K562 (cell line): ENCODE data around the gene NEU1. TPM values are rescaled to one million over a fixed set of nuclear protein-coding genes. Genes with fewer than 3 reads are reported as not detected.

Experiments
- GABPB2 ChIP-seq: fragments of 250-450 bp; sonication (Bioruptor Pico); conservative IDR thresholded peaks from 2 replicates; pipeline ENCODE4 v1.5.1; 2021; ENCODE audit warnings: mild to moderate bottlenecking
- NFATC3 ChIP-seq: fragments of 450-650 bp; IDR thresholded peaks from 2 replicates; pipeline ENCODE4 v1.6.1; 2017; ENCODE audit warnings: mild to moderate bottlenecking
- PYGO2 ChIP-seq: fragments of 450-650 bp; IDR thresholded peaks from 2 replicates; pipeline ENCODE4 v1.6.1; 2016; ENCODE audit warnings: mild to moderate bottlenecking, missing genetic modification characterization, moderate library complexity, missing compliant biosample characterization
- RB1 ChIP-seq: fragments of 450-650 bp; IDR thresholded peaks from 2 replicates; pipeline ENCODE4 v1.6.1; 2017; ENCODE audit warnings: low read depth, mild to moderate bottlenecking
- RBM22 ChIP-seq: fragments of 200-400 bp; formaldehyde crosslinking; IDR thresholded peaks from 2 replicates; pipeline ENCODE4 v1.6.1; 2018; ENCODE audit warnings: low read length, low read depth; ENCODE audit not compliant: poor library complexity, severe bottlenecking
- SIX5 ChIP-seq, 2 experiments: IDR thresholded peaks; 2 replicates each; pipeline ENCODE4 v1.6.1; 2011; ENCODE audit warnings: low read length in 2 of 2, borderline replicate concordance in 1 of 2, low read depth in 1 of 2, mild to moderate bottlenecking in 1 of 2, moderate library complexity in 1 of 2; ENCODE audit not compliant: insufficient read depth in 1 of 2
- SNRNP70 ChIP-seq: fragments of 200-400 bp; formaldehyde crosslinking; optimal IDR thresholded peaks from 2 replicates; pipeline ENCODE3; 2017; ENCODE audit warnings: low read depth, low read length
- U2AF1 ChIP-seq: fragments of 200-400 bp; formaldehyde crosslinking; optimal IDR thresholded peaks from 2 replicates; pipeline ENCODE3; 2017; ENCODE audit warnings: mild to moderate bottlenecking, low read depth, low read length, moderate library complexity
- UBTF ChIP-seq, 2 experiments: IDR thresholded peaks; 2 replicates each; pipeline ENCODE4 v1.6.1; 2012; ENCODE audit warnings: improper control_type of control experiment in 2 of 2, low read depth in 2 of 2, low read length in 2 of 2, borderline replicate concordance in 1 of 2
- ZFP91 ChIP-seq: sonication (generic); formaldehyde crosslinking; IDR thresholded peaks from 2 replicates; pipeline ENCODE4 v1.8.0; 2022; ENCODE audit warnings: mild to moderate bottlenecking, missing genetic modification reagents
- ZKSCAN3 ChIP-seq: fragments of 250-450 bp; sonication (Bioruptor Pico); IDR thresholded peaks from 2 replicates; pipeline ENCODE4 v1.4.0; 2020
- ZNF586 ChIP-seq: fragments of 450-650 bp; formaldehyde crosslinking; conservative IDR thresholded peaks from 2 replicates; pipeline ENCODE4 v1.4.0; 2020; ENCODE audit warnings: mild to moderate bottlenecking, moderate library complexity
- polyA plus RNA-seq, 8 experiments: library from polyadenylated mRNA; depleted of rRNA in 4 of 8; stranded (reverse) in 5 of 8; unstranded in 3 of 8; fragments of >200 nt; fragmentation: Nextera tagmentation in 2 of 8; fragmentation: Illumina TruSeq in 1 of 8; extraction: Ambion mirVana in 2 of 8; extraction: Trizol in 1 of 8; gene quantifications; 2 replicates each; pipeline versions ENCODE4 v1.2.1 to v1.2.3, GENCODE V29; 2011 to 2014; ENCODE audit warnings: inconsistent platforms in 1 of 8, missing spikeins in 1 of 8
- total RNA-seq, 7 experiments: library from RNA; depleted of rRNA in 6 of 7; stranded (reverse); fragments of >200 nt in 6 of 7; fragmentation: Illumina TruSeq in 2 of 7; extraction: Trizol in 2 of 7; gene quantifications; 2 replicates each; pipeline versions ENCODE4 v1.2.1 to v1.2.3, GENCODE V29; 2011 to 2021; ENCODE audit warnings: low replicate concordance in 1 of 7
- TF ChIP-seq, protein P1 (sequence below): sonication (generic); formaldehyde crosslinking; IDR thresholded peaks from 2 replicates; pipeline ENCODE4 v1.5.0; 2020; ENCODE audit warnings: missing genetic modification reagents
- TF ChIP-seq, protein P2 (sequence below), 2 experiments: fragments of 450-650 bp; IDR thresholded peaks; 2 replicates each; pipeline ENCODE4 v1.6.1; 2018; ENCODE audit warnings: mild to moderate bottlenecking in 2 of 2, low read depth in 1 of 2; ENCODE audit not compliant: partially characterized antibody in 2 of 2
- TF ChIP-seq, protein P3 (sequence below), 3 experiments: IDR thresholded peaks in 2 of 3; conservative IDR thresholded peaks in 1 of 3; 2 replicates each; pipeline ENCODE4 v1.5.1; 2011 to 2012; ENCODE audit warnings: low read length in 3 of 3, mild to moderate bottlenecking in 3 of 3, control low read depth in 2 of 3, improper control_type of control experiment in 1 of 3, inconsistent platforms in 1 of 3, low read depth in 1 of 3, mixed read lengths in 1 of 3, moderate library complexity in 1 of 3; ENCODE audit not compliant: insufficient read depth in 2 of 3

Gene NEU1
- total and polyA plus RNA-seq, 9 of the 15 experiments (the other 6 are each of a cell fraction or from before 2014, with no cell fraction given), result 14.8 to 67.8 (median 51.0) TPM

DNA sequence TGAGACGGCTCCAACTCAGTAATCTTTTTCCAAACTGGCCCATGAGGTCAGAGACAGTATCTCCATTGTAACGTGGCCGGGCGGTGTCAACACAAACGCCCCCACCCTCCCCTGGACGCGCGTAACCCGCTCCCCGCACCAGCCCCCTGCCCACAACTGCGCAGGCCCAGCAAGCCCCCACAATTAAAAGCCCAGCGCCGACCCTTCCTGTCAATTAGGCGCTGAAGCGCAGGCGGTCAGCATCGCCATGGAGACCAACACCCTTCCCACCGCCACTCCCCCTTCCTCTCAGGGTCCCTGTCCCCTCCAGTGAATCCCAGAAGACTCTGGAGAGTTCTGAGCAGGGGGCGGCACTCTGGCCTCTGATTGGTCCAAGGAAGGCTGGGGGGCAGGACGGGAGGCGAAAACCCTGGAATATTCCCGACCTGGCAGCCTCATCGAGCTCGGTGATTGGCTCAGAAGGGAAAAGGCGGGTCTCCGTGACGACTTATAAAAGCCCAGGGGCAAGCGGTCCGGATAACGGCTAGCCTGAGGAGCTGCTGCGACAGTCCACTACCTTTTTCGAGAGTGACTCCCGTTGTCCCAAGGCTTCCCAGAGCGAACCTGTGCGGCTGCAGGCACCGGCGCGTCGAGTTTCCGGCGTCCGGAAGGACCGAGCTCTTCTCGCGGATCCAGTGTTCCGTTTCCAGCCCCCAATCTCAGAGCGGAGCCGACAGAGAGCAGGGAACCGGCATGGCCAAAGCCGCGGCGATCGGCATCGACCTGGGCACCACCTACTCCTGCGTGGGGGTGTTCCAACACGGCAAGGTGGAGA is 47.4 kb downstream of the NEU1 start, which contains the start of the genes HSPA1A and HSPA1L (continued):
- TF ChIP-seq RBM22 (peak; percentile 87), SNRNP70 (no peak), U2AF1 (no peak), ZKSCAN3 (no peak), SIX5 (IDR thresholded peaks at IDR 0.05; ENCODE audit: borderline replicate concordance in 1 of 2, insufficient read depth in 1 of 2, low read depth in 1 of 2, low read length in 2 of 2) (no peak), RB1 (peak; percentile 89), UBTF (IDR thresholded peaks at IDR 0.05; ENCODE audit: borderline replicate concordance in 1 of 2, low read depth in 2 of 2, low read length in 2 of 2) (peak; percentile 77 to 92; a peak in 3 of 4 replicates), ZFP91 (0 out of 2 replicates have a peak, but pooled peaks have one; percentile 32), NFATC3 (no peak), PYGO2 (tag) (no peak), GABPB2 (CRISPR knock-in tag) (no peak), ZNF586 (CRISPR knock-in tag) (no peak)
- TF ChIP-seq, protein P1, sequence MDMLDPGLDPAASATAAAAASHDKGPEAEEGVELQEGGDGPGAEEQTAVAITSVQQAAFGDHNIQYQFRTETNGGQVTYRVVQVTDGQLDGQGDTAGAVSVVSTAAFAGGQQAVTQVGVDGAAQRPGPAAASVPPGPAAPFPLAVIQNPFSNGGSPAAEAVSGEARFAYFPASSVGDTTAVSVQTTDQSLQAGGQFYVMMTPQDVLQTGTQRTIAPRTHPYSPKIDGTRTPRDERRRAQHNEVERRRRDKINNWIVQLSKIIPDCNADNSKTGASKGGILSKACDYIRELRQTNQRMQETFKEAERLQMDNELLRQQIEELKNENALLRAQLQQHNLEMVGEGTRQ (CRISPR knock-in tag), result no peak
- TF ChIP-seq, protein P2, sequence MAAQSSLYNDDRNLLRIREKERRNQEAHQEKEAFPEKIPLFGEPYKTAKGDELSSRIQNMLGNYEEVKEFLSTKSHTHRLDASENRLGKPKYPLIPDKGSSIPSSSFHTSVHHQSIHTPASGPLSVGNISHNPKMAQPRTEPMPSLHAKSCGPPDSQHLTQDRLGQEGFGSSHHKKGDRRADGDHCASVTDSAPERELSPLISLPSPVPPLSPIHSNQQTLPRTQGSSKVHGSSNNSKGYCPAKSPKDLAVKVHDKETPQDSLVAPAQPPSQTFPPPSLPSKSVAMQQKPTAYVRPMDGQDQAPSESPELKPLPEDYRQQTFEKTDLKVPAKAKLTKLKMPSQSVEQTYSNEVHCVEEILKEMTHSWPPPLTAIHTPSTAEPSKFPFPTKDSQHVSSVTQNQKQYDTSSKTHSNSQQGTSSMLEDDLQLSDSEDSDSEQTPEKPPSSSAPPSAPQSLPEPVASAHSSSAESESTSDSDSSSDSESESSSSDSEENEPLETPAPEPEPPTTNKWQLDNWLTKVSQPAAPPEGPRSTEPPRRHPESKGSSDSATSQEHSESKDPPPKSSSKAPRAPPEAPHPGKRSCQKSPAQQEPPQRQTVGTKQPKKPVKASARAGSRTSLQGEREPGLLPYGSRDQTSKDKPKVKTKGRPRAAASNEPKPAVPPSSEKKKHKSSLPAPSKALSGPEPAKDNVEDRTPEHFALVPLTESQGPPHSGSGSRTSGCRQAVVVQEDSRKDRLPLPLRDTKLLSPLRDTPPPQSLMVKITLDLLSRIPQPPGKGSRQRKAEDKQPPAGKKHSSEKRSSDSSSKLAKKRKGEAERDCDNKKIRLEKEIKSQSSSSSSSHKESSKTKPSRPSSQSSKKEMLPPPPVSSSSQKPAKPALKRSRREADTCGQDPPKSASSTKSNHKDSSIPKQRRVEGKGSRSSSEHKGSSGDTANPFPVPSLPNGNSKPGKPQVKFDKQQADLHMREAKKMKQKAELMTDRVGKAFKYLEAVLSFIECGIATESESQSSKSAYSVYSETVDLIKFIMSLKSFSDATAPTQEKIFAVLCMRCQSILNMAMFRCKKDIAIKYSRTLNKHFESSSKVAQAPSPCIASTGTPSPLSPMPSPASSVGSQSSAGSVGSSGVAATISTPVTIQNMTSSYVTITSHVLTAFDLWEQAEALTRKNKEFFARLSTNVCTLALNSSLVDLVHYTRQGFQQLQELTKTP (IDR thresholded peaks at IDR 0.05; ENCODE audit: low read depth in 1 of 2, partially characterized antibody in 2 of 2), result peak; percentile 68 to 91
- TF ChIP-seq, protein P3, sequence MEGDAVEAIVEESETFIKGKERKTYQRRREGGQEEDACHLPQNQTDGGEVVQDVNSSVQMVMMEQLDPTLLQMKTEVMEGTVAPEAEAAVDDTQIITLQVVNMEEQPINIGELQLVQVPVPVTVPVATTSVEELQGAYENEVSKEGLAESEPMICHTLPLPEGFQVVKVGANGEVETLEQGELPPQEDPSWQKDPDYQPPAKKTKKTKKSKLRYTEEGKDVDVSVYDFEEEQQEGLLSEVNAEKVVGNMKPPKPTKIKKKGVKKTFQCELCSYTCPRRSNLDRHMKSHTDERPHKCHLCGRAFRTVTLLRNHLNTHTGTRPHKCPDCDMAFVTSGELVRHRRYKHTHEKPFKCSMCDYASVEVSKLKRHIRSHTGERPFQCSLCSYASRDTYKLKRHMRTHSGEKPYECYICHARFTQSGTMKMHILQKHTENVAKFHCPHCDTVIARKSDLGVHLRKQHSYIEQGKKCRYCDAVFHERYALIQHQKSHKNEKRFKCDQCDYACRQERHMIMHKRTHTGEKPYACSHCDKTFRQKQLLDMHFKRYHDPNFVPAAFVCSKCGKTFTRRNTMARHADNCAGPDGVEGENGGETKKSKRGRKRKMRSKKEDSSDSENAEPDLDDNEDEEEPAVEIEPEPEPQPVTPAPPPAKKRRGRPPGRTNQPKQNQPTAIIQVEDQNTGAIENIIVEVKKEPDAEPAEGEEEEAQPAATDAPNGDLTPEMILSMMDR (IDR thresholded peaks at IDR 0.05 in 2 of 3, conservative IDR thresholded peaks at IDR 0.05 in 1 of 3; ENCODE audit: insufficient read depth in 2 of 3, low read depth in 1 of 3, low read length in 3 of 3), result 0 out of 6 replicates have a peak, but pooled peaks of 1 of the 3 experiments have one; percentile 1
